ENCODE measurements around the gene VRK1.

VRK1 gene

GRCh38 chr14:96781371-96781770 is 15.8 kb upstream of the VRK1 start:
- no peaks in the 10 kb centered on the region for H3K9me3 ChIP-seq (ENCODE audit: low read depth, low read length)
- no peaks in the 10 kb centered on the region for H3K36me3 ChIP-seq (ENCODE audit: insufficient read depth, low read length)
- TF ChIP-seq POLR2AphosphoS5 (IDR thresholded peaks at IDR 0.05; ENCODE audit: borderline replicate concordance, low read depth, low read length) (no peak), FOXP2 (optimal IDR thresholded peaks at IDR 0.05; ENCODE audit: control extremely low read depth, extremely low read length, insufficient read depth) (no peak), EZH2 (IDR thresholded peaks at IDR 0.05) (no peak)
- no peak overlapping the region for H3K4me3 ChIP-seq
- DNase-seq (ENCODE audit: low read depth, low spot score), result no peak
- H3K27ac ChIP-seq, result no peak overlapping the region
- H3K9ac ChIP-seq (ENCODE audit: insufficient read length), result no peak overlapping the region

GRCh38 chr14:96782436-96782835 is 14.7 kb upstream of the VRK1 start:
- no peak overlapping the region for H3K9ac ChIP-seq (ENCODE audit: insufficient read length)
- DNase-seq (ENCODE audit: low read depth, low spot score), result no peak
- H3K27ac ChIP-seq, result no peak overlapping the region
- no peaks in the 10 kb centered on the region for H3K36me3 ChIP-seq (ENCODE audit: insufficient read depth, low read length)
- no peak overlapping the region for H3K4me3 ChIP-seq
- H3K9me3 ChIP-seq (ENCODE audit: low read depth, low read length), result no peaks in the 10 kb centered on the region
- no peak for TF ChIP-seq EZH2 (IDR thresholded peaks at IDR 0.05)
- no peak for TF ChIP-seq FOXP2 (optimal IDR thresholded peaks at IDR 0.05; ENCODE audit: control extremely low read depth, extremely low read length, insufficient read depth)
- TF ChIP-seq POLR2AphosphoS5 (IDR thresholded peaks at IDR 0.05; ENCODE audit: borderline replicate concordance, low read depth, low read length), result no peak

- no peak for TF ChIP-seq FOXP2 (optimal IDR thresholded peaks at IDR 0.05; ENCODE audit: control extremely low read depth, extremely low read length, insufficient read depth)
- no peak for TF ChIP-seq POLR2AphosphoS5 (IDR thresholded peaks at IDR 0.05; ENCODE audit: borderline replicate concordance, low read depth, low read length)
- Histone ChIP-seq H3K4me3 (no peak overlapping the region), H3K9ac (ENCODE audit: insufficient read length) (no peak overlapping the region), H3K27ac (no peak overlapping the region), H3K9me3 (ENCODE audit: low read depth, low read length) (no peaks in the 10 kb centered on the region), H3K36me3 (ENCODE audit: insufficient read depth, low read length) (no peaks in the 10 kb centered on the region)
- no peak for DNase-seq (ENCODE audit: low read depth, low spot score)
These were observed 13.9 kb upstream of the VRK1 start for GRCh38 chr14:96783043-96783914.

- Histone ChIP-seq H3K27ac (no peak overlapping the region), H3K9me3 (ENCODE audit: low read depth, low read length) (no peaks in the 10 kb centered on the region), H3K4me3 (no peak overlapping the region)
These were observed 13.3 kb upstream of the VRK1 start for GRCh38 chr14:96783915-96784224.

GRCh38 chr14:96790186-96790585 is 7.0 kb upstream of the VRK1 start:
- no peak overlapping the region for H3K27ac ChIP-seq
- no peaks in the 10 kb centered on the region for H3K36me3 ChIP-seq (ENCODE audit: insufficient read depth, low read length)
- no peaks in the 10 kb centered on the region for H3K9me3 ChIP-seq (ENCODE audit: low read depth, low read length)
- no peak for DNase-seq (ENCODE audit: low read depth, low spot score)
- no peak overlapping the region for H3K4me3 ChIP-seq
- TF ChIP-seq EZH2 (IDR thresholded peaks at IDR 0.05) (no peak), FOXP2 (optimal IDR thresholded peaks at IDR 0.05; ENCODE audit: control extremely low read depth, extremely low read length, insufficient read depth) (no peak), POLR2AphosphoS5 (IDR thresholded peaks at IDR 0.05; ENCODE audit: borderline replicate concordance, low read depth, low read length) (no peak)
- no peak overlapping the region for H3K9ac ChIP-seq (ENCODE audit: insufficient read length)

More at GRCh38 chr14:96783915-96784224, 13.3 kb upstream of the VRK1 start:
- DNase-seq (ENCODE audit: low read depth, low spot score), result no peak
- Histone ChIP-seq H3K9ac (ENCODE audit: insufficient read length) (no peak overlapping the region), H3K36me3 (ENCODE audit: insufficient read depth, low read length) (no peaks in the 10 kb centered on the region)
- no peak for TF ChIP-seq FOXP2 (optimal IDR thresholded peaks at IDR 0.05; ENCODE audit: control extremely low read depth, extremely low read length, insufficient read depth)
- no peak for TF ChIP-seq POLR2AphosphoS5 (IDR thresholded peaks at IDR 0.05; ENCODE audit: borderline replicate concordance, low read depth, low read length)
- no peak for TF ChIP-seq EZH2 (IDR thresholded peaks at IDR 0.05)

- H3K27ac ChIP-seq, result no peak overlapping the region
- H3K9ac ChIP-seq (ENCODE audit: insufficient read length), result no peak overlapping the region
- H3K9me3 ChIP-seq (ENCODE audit: low read depth, low read length), result no peaks in the 10 kb centered on the region
- H3K36me3 ChIP-seq (ENCODE audit: insufficient read depth, low read length), result no peaks in the 10 kb centered on the region
- H3K4me3 ChIP-seq, result no peak overlapping the region
- DNase-seq (ENCODE audit: low read depth, low spot score), result no peak
- no peak for TF ChIP-seq POLR2AphosphoS5 (IDR thresholded peaks at IDR 0.05; ENCODE audit: borderline replicate concordance, low read depth, low read length)
These were observed 6.5 kb upstream of the VRK1 start for GRCh38 chr14:96790706-96791105.

GRCh38 chr14:96792003-96792402 is 5.2 kb upstream of the VRK1 start:
- no peak overlapping the region for H3K4me3 ChIP-seq
- no peak for TF ChIP-seq EZH2 (IDR thresholded peaks at IDR 0.05)
- TF ChIP-seq FOXP2 (optimal IDR thresholded peaks at IDR 0.05; ENCODE audit: control extremely low read depth, extremely low read length, insufficient read depth), result no peak
- TF ChIP-seq POLR2AphosphoS5 (IDR thresholded peaks at IDR 0.05; ENCODE audit: borderline replicate concordance, low read depth, low read length), result no peak
- H3K9me3 ChIP-seq (ENCODE audit: low read depth, low read length), result no peaks in the 10 kb centered on the region
- H3K36me3 ChIP-seq (ENCODE audit: insufficient read depth, low read length), result no peaks in the 10 kb centered on the region
- no peak overlapping the region for H3K27ac ChIP-seq
- DNase-seq (ENCODE audit: low read depth, low spot score), result no peak
- H3K9ac ChIP-seq (ENCODE audit: insufficient read length), result no peak overlapping the region

- no peak for DNase-seq (ENCODE audit: low read depth, low spot score)
- no peak overlapping the region for H3K27ac ChIP-seq
- no peak overlapping the region for H3K9ac ChIP-seq (ENCODE audit: insufficient read length)
- H3K4me3 ChIP-seq, result no peak overlapping the region
- no peaks in the 10 kb centered on the region for H3K9me3 ChIP-seq (ENCODE audit: low read depth, low read length)
- no peaks in the 10 kb centered on the region for H3K36me3 ChIP-seq (ENCODE audit: insufficient read depth, low read length)
- no peak for TF ChIP-seq EZH2 (IDR thresholded peaks at IDR 0.05)
- no peak for TF ChIP-seq FOXP2 (optimal IDR thresholded peaks at IDR 0.05; ENCODE audit: control extremely low read depth, extremely low read length, insufficient read depth)
- TF ChIP-seq POLR2AphosphoS5 (IDR thresholded peaks at IDR 0.05; ENCODE audit: borderline replicate concordance, low read depth, low read length), result no peak
These were observed 4.6 kb upstream of the VRK1 start for GRCh38 chr14:96792591-96792990.

GRCh38 chr14:96793547-96793946 is 3.6 kb upstream of the VRK1 start:
- Histone ChIP-seq H3K36me3 (ENCODE audit: insufficient read depth, low read length) (no peaks in the 10 kb centered on the region), H3K9me3 (ENCODE audit: low read depth, low read length) (no peaks in the 10 kb centered on the region), H3K27ac (no peak overlapping the region), H3K9ac (ENCODE audit: insufficient read length) (no peak overlapping the region), H3K4me3 (no peak overlapping the region)
- TF ChIP-seq FOXP2 (optimal IDR thresholded peaks at IDR 0.05; ENCODE audit: control extremely low read depth, extremely low read length, insufficient read depth), result no peak
- no peak for TF ChIP-seq POLR2AphosphoS5 (IDR thresholded peaks at IDR 0.05; ENCODE audit: borderline replicate concordance, low read depth, low read length)
- TF ChIP-seq EZH2 (IDR thresholded peaks at IDR 0.05), result no peak
- DNase-seq (ENCODE audit: low read depth, low spot score), result no peak

Measured in SK-N-MC (cell line).